T-cell (primary cell): Measurements from ENCODE around the gene SNAPC2. TPM values are rescaled to one million over a fixed set of nuclear protein-coding genes. Genes with fewer than 3 reads are reported as not detected.
"Not testable (repeated sequence)": the region's sequence is repeated elsewhere in the genome, so short reads cannot be mapped to it uniquely, and the experiment has no call there.

Experiments
- ATAC-seq, 4 experiments: fragments of 200-7000 bp in 3 of 4; fragments of 150-1000 bp in 1 of 4; cut with Tn5 transposase; replicated peaks in 1 of 4; 1 replicate in 3 of 4; 2 replicates in 1 of 4; pipeline ENCODE4 v1.10.0; 2021; ENCODE audit warnings: moderate library complexity in 3 of 4, mild to moderate bottlenecking in 2 of 4, moderate number of reproducible peaks in 1 of 4
- CTCF ChIA-PET, 2 donors: fragments of 300-600 bp; sonication (Branson Sonifier 250); formaldehyde crosslinking; loops; one replicate each; lab custom pipeline; 2022; ENCODE audit warnings: antibody characterized with exemption in 2 of 2; lab: Charles Lee
- POLR2A ChIA-PET, 2 donors: fragments of 300-600 bp; sonication (Branson Sonifier 250); formaldehyde crosslinking; loops; one replicate each; lab custom pipeline; 2022; ENCODE audit warnings: antibody characterized with exemption in 2 of 2; lab: Charles Lee
- DNase-seq, 35 experiments: peaks; one replicate each; pipeline versions ENCODE4 v3.0.0 to v3.0.0-alpha.2; 2013 to 2023
- H3K27ac ChIP-seq: one replicate; pipeline ENCODE4 v1.5.1; 2013; ENCODE audit warnings: low read length
- H3K27me3 ChIP-seq, 2 experiments: replicated peaks in 1 of 2; 1 replicate in 1 of 2; 2 replicates in 1 of 2; pipeline versions ENCODE4 v1.6.1 to v1.7.0; 2013; ENCODE audit warnings: low read length in 1 of 2, mixed read lengths in 1 of 2; ENCODE audit not compliant: control insufficient read depth in 2 of 2, insufficient read depth in 2 of 2; ENCODE audit errors: extremely low read depth in 1 of 2
- H3K36me3 ChIP-seq, 2 donors: 1 replicate in 1 of 2; 2 replicates in 1 of 2; pipeline versions ENCODE4 v1.6.1 to v1.7.0; 2013; ENCODE audit warnings: low read length in 1 of 2; ENCODE audit not compliant: control insufficient read depth in 2 of 2, insufficient read depth in 1 of 2; ENCODE audit errors: extremely low read depth in 1 of 2
- H3K4me1 ChIP-seq, 2 experiments: 1 replicate in 1 of 2; 2 replicates in 1 of 2; pipeline versions ENCODE4 v1.6.1 to v1.7.0; 2013; ENCODE audit warnings: low read length in 2 of 2, mixed read lengths in 1 of 2; ENCODE audit not compliant: insufficient read depth in 2 of 2, control insufficient read depth in 1 of 2; ENCODE audit errors: extremely low read depth in 1 of 2
- H3K4me3 ChIP-seq, 2 donors: 1 replicate in 1 of 2; 2 replicates in 1 of 2; pipeline versions ENCODE4 v1.5.1 to v1.7.0; 2013; ENCODE audit warnings: mild to moderate bottlenecking in 2 of 2, low read length in 1 of 2, moderate library complexity in 1 of 2; ENCODE audit not compliant: control insufficient read depth in 1 of 2; ENCODE audit errors: extremely low read depth in 1 of 2
- H3K9me3 ChIP-seq: 2 replicates; pipeline ENCODE4 v1.7.0; 2013
- H3K27ac Mint-ChIP-seq, 2 donors: one replicate each; pipeline ENCODE4 v1.8.0; 2020 to 2021; ENCODE audit warnings: mild to moderate bottlenecking in 2 of 2, mixed read lengths in 2 of 2
- H3K27me3 Mint-ChIP-seq, 2 donors: one replicate each; pipeline ENCODE4 v1.8.0; 2021 to 2022; ENCODE audit warnings: mixed read lengths in 2 of 2
- H3K36me3 Mint-ChIP-seq: one replicate; pipeline ENCODE4 v1.8.0; 2021; ENCODE audit warnings: mixed read lengths
- H3K4me1 Mint-ChIP-seq, 3 donors: one replicate each; pipeline ENCODE4 v1.8.0; 2020 to 2022; ENCODE audit warnings: mixed read lengths in 3 of 3, mild to moderate bottlenecking in 1 of 3
- H3K4me3 Mint-ChIP-seq, 3 donors: one replicate each; pipeline ENCODE4 v1.8.0; 2020 to 2022; ENCODE audit warnings: mild to moderate bottlenecking in 3 of 3, mixed read lengths in 3 of 3, moderate library complexity in 3 of 3
- H3K9me3 Mint-ChIP-seq, 3 donors: one replicate each; pipeline ENCODE4 v1.8.0; 2020 to 2022; ENCODE audit warnings: mixed read lengths in 3 of 3
- WGBS: methylation state at CpG from one replicate; pipeline ENCODE4 v1.1.5; 2013; ENCODE audit warnings: missing lambda C conversion rate; ENCODE audit not compliant: insufficient coverage; 5-methylcytosine and 5-hydroxymethylcytosine counted together
- total RNA-seq, 35 experiments: library from RNA in 6 of 35; stranded (reverse) in 6 of 35; fragments of 120-200 nt in 1 of 35; gene quantifications; one replicate each; pipeline versions ENCODE4 v1.2.1 to v1.2.4 and lab custom pipeline; 2013 to 2026

The SNAPC2 gene
- total RNA-seq, 5 donors from 2014 or later (not counting 1 experiment from before 2014, with no cell fraction given): 9.0 to 22.9 (median 18.6) TPM

DNA sequence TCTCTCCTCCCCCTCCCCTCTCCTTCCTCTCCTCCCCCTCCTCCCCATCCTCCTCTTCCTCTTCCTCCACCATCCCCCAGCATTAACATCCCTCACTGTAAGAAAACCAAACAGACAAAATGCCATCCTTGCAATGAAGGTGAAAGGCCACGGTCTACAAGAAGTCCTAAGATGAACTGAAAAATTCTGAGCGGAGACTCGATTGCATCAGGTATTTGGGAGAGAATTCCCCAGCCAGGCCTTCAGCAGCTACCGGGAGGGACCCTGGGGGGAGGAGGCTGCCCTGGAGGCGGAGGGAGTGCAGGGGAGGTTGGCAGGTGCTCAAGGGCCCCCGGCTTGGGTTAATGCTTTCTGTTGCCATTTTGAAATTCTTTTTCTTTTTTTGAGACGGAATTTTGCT lies 33.4 kb downstream of the SNAPC2 start:
- POLR2A ChIA-PET: no interaction called here
- no peaks in the 10 kb centered on the region for H3K36me3 Mint-ChIP-seq
- peaks cover 0 to 3% of the 10 kb centered on the region in 2 experiments for H3K27me3 ChIP-seq
- no peaks in the 10 kb centered on the region for H3K9me3 Mint-ChIP-seq
- peaks cover 0 to 4% of the 10 kb centered on the region in 2 donors for H3K36me3 ChIP-seq
- no peaks in the 10 kb centered on the region for H3K27me3 Mint-ChIP-seq
- no peak overlapping the region for H3K27ac ChIP-seq
- no peak overlapping the region for H3K4me3 Mint-ChIP-seq
- no peak for DNase-seq
- H3K4me1 Mint-ChIP-seq: no peaks in the 10 kb centered on the region
- no peaks in the 10 kb centered on the region for H3K4me1 ChIP-seq
- CTCF ChIA-PET: no interaction called here
- 88% methylated on average over 6 of the region's 7 CpGs for WGBS
- ATAC-seq: no peak
- H3K4me3 ChIP-seq: no peak overlapping the region
- H3K9me3 ChIP-seq: no peaks in the 10 kb centered on the region
- no peak overlapping the region for H3K27ac Mint-ChIP-seq

DNA sequence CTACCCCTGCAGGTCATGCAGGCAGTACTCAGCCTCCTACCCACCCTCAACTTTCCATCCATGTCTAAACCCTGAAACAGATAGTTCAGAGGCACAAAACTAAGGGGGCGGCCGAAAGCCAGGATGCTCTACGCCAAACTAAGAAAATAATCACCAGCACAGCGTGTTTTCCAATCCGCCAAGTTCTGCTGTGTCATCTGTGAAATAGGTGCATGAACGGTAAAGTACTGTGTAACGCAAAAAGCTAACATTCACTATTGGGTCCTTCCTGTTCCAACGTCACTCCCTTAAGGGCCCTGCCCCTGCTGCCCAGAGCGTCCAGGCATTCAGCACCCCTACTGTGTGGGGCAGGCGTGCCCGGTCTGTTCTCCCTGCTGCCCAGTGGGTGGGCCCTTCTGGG lies 35.6 kb downstream of the SNAPC2 start:
- peaks cover 0 to 7% of the 10 kb centered on the region in 2 donors for H3K36me3 ChIP-seq
- no peak overlapping the region for H3K4me3 Mint-ChIP-seq
- 69% methylated on average over 11 of the region's 11 CpGs for WGBS
- ATAC-seq (no peak), DNase-seq (no peak)
- no peak overlapping the region for H3K4me3 ChIP-seq
- ChIA-PET POLR2A (no interaction called here), CTCF (no interaction called here)
- no peaks in the 10 kb centered on the region for H3K4me1 ChIP-seq
- no peaks in the 10 kb centered on the region for H3K4me1 Mint-ChIP-seq
- H3K27ac Mint-ChIP-seq: no peak overlapping the region
- H3K9me3 ChIP-seq: no peaks in the 10 kb centered on the region
- H3K27ac ChIP-seq: no peak overlapping the region
- no peaks in the 10 kb centered on the region for H3K36me3 Mint-ChIP-seq
- no peaks in the 10 kb centered on the region for H3K27me3 Mint-ChIP-seq
- H3K27me3 ChIP-seq: peaks cover 0 to 3% of the 10 kb centered on the region in 2 experiments
- H3K9me3 Mint-ChIP-seq: no peaks in the 10 kb centered on the region

DNA sequence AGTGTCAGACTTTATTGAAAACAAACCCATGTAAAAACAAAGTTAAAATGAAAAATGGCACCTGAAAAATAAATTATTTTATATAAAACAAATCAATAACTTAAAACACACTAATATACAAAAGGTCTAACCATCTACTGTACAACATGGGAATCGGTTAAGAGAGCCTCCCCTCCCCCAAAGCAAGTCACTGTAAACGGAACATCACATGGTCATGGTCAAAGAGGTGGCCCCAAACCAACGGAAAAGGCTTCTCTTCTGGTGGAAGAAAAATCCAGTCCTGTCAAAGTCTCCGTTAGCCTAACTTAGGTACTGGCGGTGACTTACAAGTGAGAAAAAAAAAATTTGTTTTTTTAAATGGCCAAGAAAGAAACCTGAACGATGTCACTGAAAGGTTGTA lies 39.1 kb downstream of the SNAPC2 start:
- DNase-seq (no peak), ATAC-seq (no peak)
- H3K4me3 ChIP-seq: no peak overlapping the region
- H3K27ac Mint-ChIP-seq: no peak overlapping the region
- H3K36me3 Mint-ChIP-seq: peaks cover 14% of the 10 kb centered on the region
- POLR2A ChIA-PET: no interaction called here
- CTCF ChIA-PET: interaction anchor here in 1 of 2 donors (0.6 kb wide), 1 partner anchor 182 kb away, joined by 7 read pairs; no protein-coding TSS in a partner anchor
- H3K27me3 ChIP-seq: no peaks in the 10 kb centered on the region
- no peaks in the 10 kb centered on the region for H3K9me3 ChIP-seq
- H3K36me3 ChIP-seq: peaks cover 14 to 22% of the 10 kb centered on the region in 2 donors
- no peaks in the 10 kb centered on the region for H3K9me3 Mint-ChIP-seq
- H3K27me3 Mint-ChIP-seq: no peaks in the 10 kb centered on the region
- no peaks in the 10 kb centered on the region for H3K4me1 Mint-ChIP-seq
- H3K4me3 Mint-ChIP-seq: no peak overlapping the region
- 66% methylated on average over 4 of the region's 6 CpGs for WGBS
- H3K4me1 ChIP-seq: no peaks in the 10 kb centered on the region
- no peak overlapping the region for H3K27ac ChIP-seq

DNA sequence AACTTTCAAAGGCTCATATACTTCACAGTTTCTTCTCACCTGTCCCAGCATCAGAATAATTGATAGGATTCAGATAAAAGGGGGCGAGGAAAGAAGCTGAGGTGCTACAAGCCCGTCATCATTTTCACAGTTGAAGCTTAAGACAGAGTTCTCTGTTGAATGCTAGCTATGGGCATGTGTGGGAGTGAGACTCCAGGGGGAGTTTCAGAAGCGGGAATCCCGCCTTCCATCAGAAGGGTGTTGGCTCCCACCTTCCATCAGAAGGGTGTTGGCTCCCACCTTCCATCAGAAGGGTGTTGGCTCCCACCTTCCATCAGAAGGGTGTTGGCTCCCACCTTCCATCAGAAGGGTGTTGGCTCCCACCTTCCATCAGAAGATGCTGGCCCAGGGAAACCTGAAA lies 40.9 kb downstream of the SNAPC2 start:
- ATAC-seq, H3K4me1 ChIP-seq, H3K27ac ChIP-seq, H3K27ac Mint-ChIP-seq, H3K4me3 Mint-ChIP-seq, H3K27me3 ChIP-seq, DNase-seq, CTCF ChIA-PET, H3K9me3 ChIP-seq, H3K9me3 Mint-ChIP-seq, H3K4me1 Mint-ChIP-seq, H3K4me3 ChIP-seq, H3K27me3 Mint-ChIP-seq: not testable (repeated sequence)
- H3K36me3 Mint-ChIP-seq: peaks cover 21% of the 10 kb centered on the region
- WGBS: no CpG with 5 or more reads among the region's 4 CpGs
- H3K36me3 ChIP-seq: peaks cover 17 to 37% of the 10 kb centered on the region in 2 donors
- POLR2A ChIA-PET: interaction anchor here in 1 of 2 donors (0.6 kb wide), 1 partner anchor 9 kb away, joined by 5 read pairs; no protein-coding TSS in a partner anchor

DNA sequence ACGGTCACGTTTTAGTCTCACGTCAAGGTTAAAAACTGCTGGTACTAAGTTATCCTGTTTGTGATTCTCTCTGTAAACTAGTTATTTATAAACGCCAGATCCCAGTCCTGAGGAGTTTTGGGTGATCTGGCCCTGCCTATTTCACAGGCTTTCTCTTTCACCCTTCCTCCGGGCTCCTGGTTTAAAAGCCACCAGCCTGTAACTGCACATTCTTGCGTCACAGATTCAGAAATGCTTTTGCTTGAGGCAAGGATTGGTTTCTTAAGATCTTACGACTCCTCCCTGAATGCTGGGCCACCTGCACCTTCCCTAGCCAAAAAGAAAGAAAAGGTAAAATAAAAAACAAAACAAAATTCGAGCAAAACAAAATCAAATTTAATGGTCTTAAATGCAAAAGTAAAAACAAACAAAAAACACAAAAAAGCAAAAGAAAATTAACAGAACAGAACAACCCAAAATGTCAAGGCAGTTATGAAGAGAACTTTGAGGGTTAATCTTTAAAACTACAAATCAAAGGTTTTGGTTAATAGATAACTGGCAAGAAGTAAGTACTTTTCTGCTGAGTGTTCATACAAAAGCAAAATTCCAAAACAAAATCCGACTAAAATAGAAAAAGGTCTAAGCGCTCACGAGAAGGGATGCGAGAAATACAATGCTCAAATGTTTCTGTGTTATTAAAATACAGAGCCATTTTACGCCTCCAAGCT lies 41.9 kb downstream of the SNAPC2 start:
- Mint-ChIP-seq H3K9me3 (no peaks in the 10 kb centered on the region), H3K36me3 (peaks cover 26% of the 10 kb centered on the region), H3K4me1 (no peaks in the 10 kb centered on the region), H3K27me3 (no peaks in the 10 kb centered on the region), H3K27ac (no peak overlapping the region), H3K4me3 (no peak overlapping the region)
- DNase-seq: no peak
- Histone ChIP-seq H3K4me3 (no peak overlapping the region), H3K9me3 (no peaks in the 10 kb centered on the region), H3K36me3 (peaks cover 21 to 45% of the 10 kb centered on the region in 2 donors), H3K4me1 (no peaks in the 10 kb centered on the region), H3K27ac (no peak overlapping the region), H3K27me3 (no peaks in the 10 kb centered on the region)
- 98% methylated on average over 4 of the region's 13 CpGs for WGBS
- CTCF ChIA-PET: interaction anchor here in 1 of 2 donors (0.6 kb wide), 1 partner anchor 138 kb away, joined by 4 read pairs; no protein-coding TSS in a partner anchor
- POLR2A ChIA-PET: no interaction called here
- ATAC-seq: no peak

DNA sequence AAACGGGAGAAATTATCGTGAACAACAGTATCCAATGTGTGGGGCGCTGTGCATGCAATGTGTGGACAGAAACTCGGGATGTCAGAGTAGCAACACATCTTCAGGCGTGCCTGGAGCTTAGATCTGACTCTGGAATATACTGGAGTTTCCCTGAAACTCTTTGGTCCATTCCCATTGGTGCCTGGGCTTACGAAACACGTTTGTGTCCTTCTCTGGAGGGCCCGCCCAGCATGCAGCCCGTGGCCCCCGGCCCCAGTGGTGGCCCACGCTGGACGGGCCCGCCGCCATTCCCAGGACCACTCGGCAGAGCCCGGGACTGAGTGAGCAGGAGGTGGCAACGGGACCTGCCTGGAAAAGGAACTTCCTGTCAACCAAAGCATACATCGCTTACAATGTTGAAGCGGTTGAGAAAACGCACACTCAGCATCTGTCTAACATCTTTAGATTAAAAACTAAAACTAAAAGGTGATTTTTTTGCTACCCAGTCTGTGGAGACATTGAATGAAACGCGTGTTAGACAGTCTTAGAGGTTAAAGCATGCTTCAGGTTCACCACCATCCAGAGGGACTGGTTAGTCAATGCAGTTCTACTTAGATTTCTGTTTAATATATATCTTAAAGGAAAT lies 42.6 kb downstream of the SNAPC2 start:
- no peaks in the 10 kb centered on the region for H3K9me3 ChIP-seq
- H3K4me1 ChIP-seq: no peaks in the 10 kb centered on the region
- no peaks in the 10 kb centered on the region for H3K4me1 Mint-ChIP-seq
- H3K36me3 Mint-ChIP-seq: peaks cover 33% of the 10 kb centered on the region
- no peak for ATAC-seq
- ChIA-PET POLR2A (no interaction called here), CTCF (interaction anchor here in 1 of 2 donors (0.6 kb wide), 1 partner anchor 139 kb away, joined by 4 read pairs; no protein-coding TSS in a partner anchor)
- H3K27ac ChIP-seq: no peak overlapping the region
- H3K27me3 Mint-ChIP-seq: no peaks in the 10 kb centered on the region
- H3K9me3 Mint-ChIP-seq: no peaks in the 10 kb centered on the region
- H3K27me3 ChIP-seq: no peaks in the 10 kb centered on the region
- no peak overlapping the region for H3K4me3 Mint-ChIP-seq
- peaks cover 23 to 49% of the 10 kb centered on the region in 2 donors for H3K36me3 ChIP-seq
- H3K27ac Mint-ChIP-seq: no peak overlapping the region
- no peak overlapping the region for H3K4me3 ChIP-seq
- no peak for DNase-seq
- WGBS: 98% methylated on average over 16 of the region's 22 CpGs
